CD4-positive, alpha-beta T cell treated with Interleukin-6 at 100 ng/mL for 8 hours (primary cell): ENCODE data around the gene KCNAB1.
"Not testable (repeated sequence)": the region's sequence is repeated elsewhere in the genome, so short reads cannot be mapped to it uniquely, and the experiment has no call there.

ENCODE experiments used
- DNase-seq: peaks from one replicate; pipeline ENCODE4 v3.0.0-alpha.2; 2020; ENCODE audit warnings: mixed read lengths, low spot score

KCNAB1 gene

GRCh38 chr3:156218353-156218744 lies 98.0 kb downstream of the KCNAB1 start:
- no peak for DNase-seq

DNA sequence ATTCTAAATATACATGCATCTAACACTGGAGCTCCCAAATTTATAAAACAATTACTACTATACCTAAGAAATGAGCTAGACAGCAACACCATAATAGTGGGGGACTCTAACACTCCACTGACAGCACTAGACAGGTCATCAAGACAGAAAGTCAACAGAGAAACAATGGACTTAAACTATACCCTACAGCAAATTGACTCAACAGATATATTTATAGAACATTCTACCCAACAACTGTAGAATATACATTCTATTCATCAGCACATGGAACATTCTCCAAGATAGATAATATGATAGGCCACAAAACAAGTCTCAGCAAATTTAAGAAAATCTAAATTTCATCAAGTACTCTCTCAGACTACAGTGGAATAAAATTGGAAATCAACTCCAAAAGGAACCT lies 102.0 kb downstream of the KCNAB1 start:
- DNase-seq, result not testable (repeated sequence)

DNA sequence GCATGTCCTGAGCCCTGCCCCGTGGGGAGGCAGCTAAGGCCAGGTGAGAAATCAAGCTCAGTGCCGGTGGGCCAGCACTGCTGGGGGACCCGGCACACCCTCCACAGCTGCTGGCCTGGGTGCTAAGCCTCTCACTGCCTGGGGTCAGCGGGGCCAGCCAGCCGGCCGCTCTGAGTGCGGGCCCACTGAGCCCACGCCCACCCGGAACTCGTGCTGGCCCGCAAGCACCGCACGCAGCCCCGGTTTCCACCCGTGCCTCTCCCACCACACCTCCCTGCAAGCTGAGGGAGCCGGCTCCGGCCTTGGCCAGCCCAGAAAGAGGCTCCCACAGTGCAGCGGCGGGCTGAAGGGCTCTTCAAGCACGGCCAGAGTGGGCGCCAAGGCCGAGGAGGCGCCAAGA lies 103.7 kb downstream of the KCNAB1 start:
- DNase-seq, result not testable (repeated sequence)

DNA sequence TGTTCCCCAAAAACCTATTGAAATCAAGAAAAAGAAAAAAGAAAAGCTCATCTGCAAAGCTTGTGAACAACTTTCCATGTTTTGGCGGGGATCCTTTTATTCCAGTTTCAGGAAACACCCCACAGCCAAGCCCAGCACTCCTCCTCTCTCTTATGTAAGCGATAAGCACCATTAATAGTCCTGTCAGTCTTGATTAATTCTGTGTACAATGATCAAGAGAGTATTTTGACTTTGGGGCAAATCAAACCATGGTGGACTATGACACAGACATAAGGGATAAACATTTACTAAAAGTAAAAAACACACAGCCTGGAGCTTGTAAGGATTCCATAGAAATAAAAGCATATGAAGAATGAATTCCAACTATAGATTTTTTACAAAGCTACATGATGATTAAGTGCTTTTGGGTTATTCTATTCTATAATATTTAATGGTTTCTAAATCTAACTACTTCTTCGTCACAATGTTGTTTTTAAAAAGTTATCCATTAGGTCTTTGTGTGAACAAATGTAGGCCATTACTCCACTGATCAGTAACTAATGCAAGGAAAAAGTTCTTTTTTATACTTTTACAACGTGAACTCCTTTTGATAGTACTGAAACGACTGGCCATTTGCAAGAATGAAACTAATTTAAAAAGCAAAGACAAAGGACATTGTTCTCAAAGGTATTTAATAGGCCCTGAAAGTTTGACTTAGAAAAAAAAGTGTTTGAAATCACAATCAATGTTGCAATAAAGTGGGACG lies 106.5 kb downstream of the KCNAB1 start:
- DNase-seq, result no peak

DNA sequence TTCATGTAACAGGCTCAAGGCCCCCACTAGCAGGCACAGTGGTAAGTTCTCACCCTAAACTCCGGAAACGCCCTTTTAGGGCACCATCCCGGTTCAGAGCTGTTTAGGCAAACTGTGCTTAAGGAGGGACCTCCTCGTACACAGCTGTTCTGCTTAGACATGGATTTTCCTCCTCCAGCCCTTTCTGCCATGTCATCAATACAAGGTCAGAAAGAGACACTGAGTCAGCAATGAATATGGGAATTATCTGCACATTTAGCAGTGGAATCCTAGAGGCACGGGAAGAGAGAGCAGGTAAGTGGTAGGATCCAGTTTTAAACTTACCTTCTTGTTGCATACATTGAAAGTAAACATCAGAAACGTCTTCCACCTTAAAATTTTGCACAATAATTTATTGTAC lies 107.3 kb downstream of the KCNAB1 start:
- no peak for DNase-seq

- no peak for DNase-seq
Measured at GRCh38 chr3:156230278-156230900, 110.0 kb downstream of the KCNAB1 start.

DNA sequence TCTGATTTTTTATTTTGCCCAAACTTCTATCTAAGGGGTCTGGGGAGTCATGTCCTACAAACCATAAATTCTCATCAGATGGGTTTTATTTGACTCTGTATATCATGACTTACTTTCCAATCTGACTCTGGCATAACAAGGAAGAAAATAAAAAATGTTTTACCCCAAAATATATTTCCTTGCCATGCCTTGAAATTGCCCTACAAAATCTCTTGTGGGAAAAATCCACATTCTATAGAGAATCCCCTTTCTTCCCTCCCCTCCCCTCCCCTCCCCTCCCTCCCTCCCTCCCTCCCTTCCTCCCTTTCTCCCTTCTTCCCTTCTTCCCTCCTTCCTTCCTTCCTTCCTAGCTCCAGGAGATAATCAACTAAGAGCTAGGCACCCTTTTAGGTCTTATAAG lies 110.8 kb downstream of the KCNAB1 start:
- not testable (repeated sequence) for DNase-seq

DNA sequence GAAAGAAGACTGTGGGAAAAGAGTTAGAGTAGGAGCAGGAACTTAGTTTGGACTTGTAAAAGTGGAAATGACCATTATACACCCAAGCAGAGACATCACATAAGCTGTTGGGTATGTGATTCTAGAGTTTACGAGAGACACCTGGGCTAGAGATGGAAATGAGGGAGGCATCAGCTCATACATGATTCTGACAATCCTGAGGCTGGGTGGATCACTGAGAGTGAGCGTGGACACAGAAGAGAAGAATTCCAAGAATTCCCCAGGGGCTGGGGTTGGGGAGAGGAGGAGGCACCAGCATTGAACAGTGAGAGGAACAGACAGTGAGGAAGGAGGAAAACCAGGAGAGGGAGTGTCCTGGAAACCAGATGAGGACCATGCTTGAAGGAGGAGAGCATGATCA lies 113.5 kb downstream of the KCNAB1 start:
- no peak for DNase-seq

- no peak for DNase-seq
Measured at GRCh38 chr3:156236556-156237260, 116.3 kb downstream of the KCNAB1 start.

DNA sequence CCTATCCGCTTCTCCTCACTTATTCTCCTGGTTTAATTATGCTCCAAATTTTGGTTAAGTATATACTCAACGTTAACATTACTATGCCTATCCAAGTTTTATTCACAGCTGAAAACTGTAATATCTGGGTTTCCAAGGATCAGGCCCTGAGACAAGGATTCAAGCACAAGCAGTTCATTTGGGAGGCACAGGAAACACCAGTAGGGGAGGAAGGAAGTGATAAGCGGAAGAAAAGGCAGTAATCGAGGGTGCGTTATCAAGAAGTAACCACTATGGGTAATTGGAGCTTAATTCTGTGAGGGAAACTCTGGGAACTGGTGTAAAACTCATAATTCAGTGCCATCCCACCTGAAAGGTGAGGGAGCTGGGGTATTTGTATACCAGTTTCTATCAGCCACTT lies 120.3 kb downstream of the KCNAB1 start:
- DNase-seq, result no peak

DNA sequence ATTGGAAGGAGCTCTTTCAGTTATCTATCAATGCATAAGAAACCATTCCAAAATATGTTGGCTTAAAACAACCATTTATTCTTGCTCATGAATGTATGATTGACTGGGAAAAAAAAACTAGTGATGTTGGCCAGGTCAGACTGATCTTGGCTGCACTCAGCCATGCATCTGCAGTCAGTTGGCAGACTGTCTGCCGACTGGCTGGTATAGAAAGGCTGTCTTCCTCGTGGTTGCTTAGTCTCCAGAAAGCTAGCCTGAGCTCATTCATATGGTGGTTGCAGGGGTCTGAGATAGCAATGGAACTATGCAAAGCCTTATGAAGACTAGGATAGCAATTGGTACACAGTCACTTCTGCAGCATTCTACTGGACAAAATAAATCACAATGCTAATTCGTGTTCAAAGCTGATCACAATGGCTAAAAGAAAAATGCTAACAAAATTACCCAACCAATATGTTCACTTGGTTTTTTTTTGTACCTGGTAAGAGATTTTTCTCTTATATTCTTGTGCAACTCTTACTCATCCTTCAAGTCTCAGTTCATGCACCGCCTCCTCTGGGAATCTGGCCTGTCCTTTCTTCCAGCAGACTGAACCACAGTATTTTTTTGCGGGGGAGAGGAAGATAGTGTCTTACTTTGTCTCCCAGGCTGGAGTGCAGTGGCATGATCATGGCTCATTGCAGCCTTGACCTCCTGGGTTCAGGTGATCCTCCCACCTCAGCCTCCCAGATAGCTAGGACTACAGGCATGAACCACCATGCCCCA lies 126.8 kb downstream of the KCNAB1 start:
- no peak for DNase-seq

GRCh38 chr3:156250550-156250949 lies 130.2 kb downstream of the KCNAB1 start:
- DNase-seq, result no peak

DNA sequence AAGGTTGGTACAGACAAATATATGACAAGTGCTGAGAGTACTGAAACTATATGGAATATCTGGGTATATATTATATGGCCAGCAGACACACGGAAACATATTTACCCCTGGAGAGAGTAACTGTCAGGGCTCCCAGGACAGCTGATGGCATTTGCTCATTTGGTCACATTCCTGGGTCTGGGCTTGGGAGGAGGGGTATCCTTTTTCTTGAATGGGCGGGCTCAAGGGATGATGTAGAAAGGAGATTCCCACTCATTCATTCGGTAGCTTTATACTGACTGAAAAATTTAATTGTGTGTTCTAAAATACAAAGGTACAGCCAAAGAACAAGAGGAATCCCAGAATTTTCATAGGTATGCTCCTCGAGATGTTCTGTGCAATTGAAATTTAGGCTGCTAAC lies 131.0 kb downstream of the KCNAB1 start:
- no peak for DNase-seq

DNA sequence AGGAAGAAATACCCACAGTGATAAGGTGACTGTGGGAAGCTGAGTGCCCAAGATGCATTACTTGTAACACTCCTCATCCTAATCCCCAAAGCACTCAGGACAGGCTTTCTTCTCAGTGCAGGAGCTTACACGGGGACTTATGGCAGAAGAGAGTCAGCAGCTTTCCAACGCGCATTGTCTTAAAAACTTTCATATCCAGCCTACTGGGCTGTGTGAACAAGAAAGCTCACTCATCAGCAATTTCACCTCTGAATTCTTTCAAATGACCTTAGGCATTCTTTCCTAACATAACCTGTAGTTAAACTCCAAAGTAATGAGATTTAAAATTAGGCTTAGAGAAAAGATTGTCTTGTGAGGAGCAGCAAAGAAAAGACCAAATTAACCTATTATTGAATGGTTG lies 132.3 kb downstream of the KCNAB1 start:
- no peak for DNase-seq

- DNase-seq, result no peak
Measured at GRCh38 chr3:156253150-156253549, 132.8 kb downstream of the KCNAB1 start.

GRCh38 chr3:156256256-156256655 lies 135.9 kb downstream of the KCNAB1 start:
- no peak for DNase-seq

DNA sequence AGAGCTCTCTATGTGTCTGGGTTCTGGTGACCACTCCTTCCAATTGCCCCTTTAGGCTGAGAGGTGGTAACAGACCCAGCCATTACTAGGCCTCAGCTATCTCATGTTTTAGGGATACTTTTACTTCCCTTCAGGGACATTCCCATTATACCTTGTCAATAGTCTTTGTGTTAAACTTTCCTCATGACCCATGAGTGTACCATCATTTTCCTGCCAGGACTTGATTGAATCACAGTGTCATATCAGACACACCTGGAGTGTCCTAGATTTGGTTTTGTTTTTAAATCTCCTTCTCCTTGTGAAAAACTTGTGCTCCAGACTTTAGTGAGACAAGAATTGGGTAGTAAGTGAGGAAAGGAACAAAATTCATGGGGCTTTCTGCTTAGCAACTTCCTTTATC lies 136.6 kb downstream of the KCNAB1 start:
- DNase-seq, result no peak

- no peak for DNase-seq
Measured at GRCh38 chr3:156258301-156258700, 137.9 kb downstream of the KCNAB1 start.

GRCh38 chr3:156259896-156260295 lies 139.5 kb downstream of the KCNAB1 start:
- no peak for DNase-seq

DNA sequence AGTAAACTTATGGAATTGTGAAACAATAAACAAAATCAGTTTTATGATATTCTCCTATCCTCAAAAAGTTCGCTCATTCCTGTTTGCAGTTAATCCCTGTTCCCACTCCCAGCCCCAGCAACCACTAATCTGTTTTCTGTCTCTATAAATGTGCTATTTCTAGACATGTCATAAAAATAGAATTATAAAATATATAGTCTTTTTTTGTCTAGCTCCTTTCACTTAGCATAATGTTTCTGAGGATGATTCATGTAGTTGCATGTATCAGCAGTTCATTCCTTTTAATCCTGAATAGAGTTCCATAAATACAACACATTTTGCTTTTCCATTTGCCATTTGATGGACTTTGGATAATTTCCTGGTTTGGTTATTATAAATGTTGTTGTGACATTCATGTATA lies 140.0 kb downstream of the KCNAB1 start:
- no peak for DNase-seq

DNA sequence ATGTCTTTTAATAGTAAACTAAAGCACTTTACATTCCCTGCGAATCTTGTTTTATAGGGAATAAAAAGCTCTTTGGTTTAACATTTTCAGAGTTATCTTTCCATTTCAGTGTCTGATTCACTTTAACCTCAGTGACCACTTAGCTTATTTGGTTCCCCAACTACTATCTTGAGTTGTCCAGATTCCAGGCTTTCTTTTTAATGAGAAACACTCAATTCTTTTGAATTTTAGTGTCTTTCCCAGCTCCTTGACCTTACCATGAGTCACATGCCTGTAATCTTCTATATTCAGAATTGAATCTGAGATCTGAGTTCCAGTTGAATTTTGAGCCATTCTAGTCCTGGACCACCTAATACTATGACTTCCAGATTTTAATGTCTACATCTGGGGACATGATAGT lies 144.4 kb downstream of the KCNAB1 start:
- DNase-seq, result no peak

DNA sequence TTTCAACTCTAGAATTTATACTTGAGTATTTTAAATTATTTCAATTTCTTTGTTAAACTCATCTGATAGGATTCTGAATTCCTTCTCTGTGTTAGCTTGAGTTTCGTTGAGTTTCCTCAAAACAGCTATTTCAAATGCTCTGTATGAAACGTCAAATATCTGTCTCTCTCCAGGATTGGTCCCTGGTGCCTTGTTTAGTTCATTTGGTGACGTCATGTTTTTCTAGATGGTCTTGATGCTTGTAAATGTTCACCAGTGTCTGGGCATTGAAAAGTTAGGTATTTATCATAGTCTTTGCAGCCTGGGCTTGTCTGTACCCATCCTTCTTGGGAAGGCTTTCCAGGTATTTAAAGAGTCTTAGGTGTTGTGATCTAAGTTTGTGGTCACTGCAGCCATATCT lies 151.1 kb downstream of the KCNAB1 start:
- no peak for DNase-seq
